ENCODE measurements around the gene RPRD2. TPM values are rescaled to one million over a fixed set of nuclear protein-coding genes. Genes with fewer than 3 reads are reported as not detected.
"Not testable (repeated sequence)": the region's sequence is repeated elsewhere in the genome, so short reads cannot be mapped to it uniquely, and the experiment has no call there.

RPRD2 gene
- total RNA-seq, 4 donors from 2014 or later, result 26.1 to 39.9 (median 31.6) TPM

GRCh38 chr1:150387200-150387599 lies 23.3 kb downstream of the RPRD2 start:
- Histone ChIP-seq H3K4me1 (peaks cover 7 to 18% of the 10 kb centered on the region in 2 donors), H3K36me3 (no peaks in the 10 kb centered on the region), H3K27ac (no peak overlapping the region), H3K4me3 (replicated peaks in 1 of 3) (no peak overlapping the region), H3K27me3 (no peaks in the 10 kb centered on the region), H3K9me3 (no peaks in the 10 kb centered on the region)
- intact Hi-C loops (cut with DNase I), result no loop called here
- TF ChIP-seq CTCF (IDR thresholded peaks at IDR 0.05) (no peak), POLR2A (IDR thresholded peaks at IDR 0.05) (no peak)
- DNase-seq, result no peak

- Histone ChIP-seq H3K27me3 (no peaks in the 10 kb centered on the region), H3K4me1 (peaks cover 7 to 18% of the 10 kb centered on the region in 2 donors), H3K4me3 (replicated peaks in 1 of 3) (no peak overlapping the region), H3K27ac (no peak overlapping the region), H3K9me3 (no peaks in the 10 kb centered on the region), H3K36me3 (no peaks in the 10 kb centered on the region)
- no peak for DNase-seq
- intact Hi-C loops (cut with DNase I), result no loop called here
- TF ChIP-seq POLR2A (IDR thresholded peaks at IDR 0.05), result no peak
- TF ChIP-seq CTCF (IDR thresholded peaks at IDR 0.05), result no peak
- 91 to 96% methylated on average over 5 of the region's 5 CpGs for WGBS, 2 donors
Measured at GRCh38 chr1:150388241-150388640, 24.3 kb downstream of the RPRD2 start.

DNA sequence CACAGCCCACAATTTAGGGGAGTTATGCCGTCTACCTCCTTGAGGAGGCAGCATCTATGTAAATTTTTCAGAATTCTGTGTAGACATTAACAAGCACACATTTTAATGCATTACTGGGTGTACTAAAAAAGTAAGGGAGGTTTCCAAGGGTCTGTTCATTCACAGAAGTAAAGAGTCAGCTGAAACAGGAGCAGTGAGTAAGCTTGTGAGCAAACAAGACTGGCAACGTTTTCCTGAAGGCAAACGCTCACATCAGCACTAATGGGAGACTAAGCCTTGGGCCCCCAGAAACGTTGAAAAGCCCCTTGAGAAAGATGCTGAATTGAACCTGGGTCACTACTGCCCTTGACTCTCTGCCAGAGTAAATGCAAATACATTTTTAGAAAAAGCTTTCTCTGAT lies 25.7 kb downstream of the RPRD2 start:
- intact Hi-C loops (cut with DNase I), result no loop called here
- TF ChIP-seq CTCF (IDR thresholded peaks at IDR 0.05) (no peak), POLR2A (IDR thresholded peaks at IDR 0.05) (no peak)
- WGBS, 2 donors, result 26 to 46% methylated on average over 4 of the region's 4 CpGs
- Histone ChIP-seq H3K27me3 (no peaks in the 10 kb centered on the region), H3K36me3 (no peaks in the 10 kb centered on the region), H3K9me3 (no peaks in the 10 kb centered on the region), H3K27ac (no peak overlapping the region), H3K4me3 (replicated peaks in 1 of 3) (no peak overlapping the region), H3K4me1 (peaks cover 0 to 10% of the 10 kb centered on the region in 2 donors)
- DNase-seq, result no peak

DNA sequence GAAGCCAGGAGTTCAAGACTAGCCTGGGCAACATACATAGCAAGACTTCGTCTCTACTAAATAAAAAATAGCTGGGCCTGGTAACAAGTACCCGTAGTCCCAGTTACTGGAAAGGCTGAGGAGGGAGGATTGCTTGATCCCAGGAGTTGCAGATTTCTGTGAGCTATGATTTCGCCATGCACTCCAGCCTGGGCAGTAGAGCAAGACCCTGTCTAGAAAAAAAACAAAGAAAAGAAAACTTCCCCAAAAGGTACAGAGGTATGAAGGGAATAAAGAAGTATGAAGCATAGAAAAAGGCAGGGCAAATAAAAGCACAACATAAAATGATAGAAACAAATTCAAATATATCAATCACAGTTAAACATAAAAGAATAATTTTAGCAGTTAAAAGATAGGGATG lies 28.7 kb downstream of the RPRD2 start:
- Histone ChIP-seq H3K27ac (no peak overlapping the region), H3K4me3 (replicated peaks in 1 of 3) (no peak overlapping the region), H3K4me1 (peaks cover 0 to 10% of the 10 kb centered on the region in 2 donors), H3K9me3 (no peaks in the 10 kb centered on the region), H3K27me3 (no peaks in the 10 kb centered on the region), H3K36me3 (no peaks in the 10 kb centered on the region)
- intact Hi-C loops (cut with DNase I), result no loop called here
- TF ChIP-seq POLR2A (IDR thresholded peaks at IDR 0.05) (no peak), CTCF (IDR thresholded peaks at IDR 0.05) (no peak)
- 92 to 98% methylated on average over 3 of the region's 3 CpGs for WGBS, 2 donors
- DNase-seq, result no peak

DNA sequence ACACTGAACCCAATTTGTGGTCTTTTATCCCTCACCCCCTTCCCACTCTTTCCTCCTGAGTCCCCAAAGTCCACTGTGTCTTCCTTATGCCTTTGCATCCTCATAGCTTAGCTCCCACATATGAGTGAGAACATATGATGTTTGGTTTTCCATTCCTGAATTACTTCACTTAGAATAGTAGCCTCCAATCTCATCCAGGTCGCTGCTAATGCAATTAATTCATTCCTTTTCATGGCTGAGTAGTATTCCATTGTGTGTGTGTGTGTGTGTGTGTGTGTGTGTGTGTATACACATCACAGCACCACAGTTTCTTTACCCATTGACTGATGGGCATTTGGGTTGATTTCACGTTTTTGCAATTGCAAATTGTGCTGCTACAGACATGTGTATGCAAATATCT lies 31.2 kb downstream of the RPRD2 start:
- H3K4me3 ChIP-seq (replicated peaks in 1 of 3); H3K27me3 ChIP-seq; DNase-seq; H3K27ac ChIP-seq; H3K4me1 ChIP-seq; intact Hi-C loops (cut with DNase I); H3K9me3 ChIP-seq; H3K36me3 ChIP-seq: not testable (repeated sequence)
- WGBS, 2 donors, result 85 to 94% methylated on average over 2 of the region's 2 CpGs
